Stimulated activated naive B cell treated with anti-CD40 and anti-IgM and Interleukin-4, amounts not matched to agents 10 μg/mL and 1 μg/mL and 100 μg/mL, for 72 hours (primary cell): ENCODE measurements around the gene GNE.
A peak's percentile ranks its signal among the peaks of the same experiment; 100 is the strongest.
"Not testable (repeated sequence)": the region's sequence is repeated elsewhere in the genome, so short reads cannot be mapped to it uniquely, and the experiment has no call there.

Experiments
- ATAC-seq, 2 donors: fragments of 150-1000 bp; cut with Tn5 transposase; replicated peaks; 2 replicates each; pipeline ENCODE4 v1.10.0; 2021; ENCODE audit warnings: moderate library complexity in 1 of 2
- DNase-seq: peaks from one replicate; pipeline ENCODE4 v3.0.0; 2021
- H3K27ac Mint-ChIP-seq: one replicate; pipeline ENCODE4 v1.8.0; 2022; ENCODE audit warnings: mild to moderate bottlenecking, mixed read lengths
- H3K27me3 Mint-ChIP-seq, 2 donors: one replicate each; pipeline ENCODE4 v1.8.0; 2022; ENCODE audit warnings: mixed read lengths in 2 of 2
- H3K36me3 Mint-ChIP-seq, 2 donors: one replicate each; pipeline ENCODE4 v1.8.0; 2022; ENCODE audit warnings: mixed read lengths in 2 of 2, mild to moderate bottlenecking in 1 of 2
- H3K4me1 Mint-ChIP-seq, 2 donors: one replicate each; pipeline ENCODE4 v1.8.0; 2022; ENCODE audit warnings: mixed read lengths in 2 of 2, mild to moderate bottlenecking in 1 of 2
- H3K4me3 Mint-ChIP-seq, 2 donors: one replicate each; pipeline ENCODE4 v1.8.0; 2022; ENCODE audit warnings: mild to moderate bottlenecking in 2 of 2, mixed read lengths in 2 of 2, moderate library complexity in 1 of 2
- H3K9me3 Mint-ChIP-seq, 2 donors: one replicate each; pipeline ENCODE4 v1.8.0; 2022; ENCODE audit warnings: mixed read lengths in 2 of 2, mild to moderate bottlenecking in 1 of 2

GNE gene

GRCh38 chr9:36187414-36187813 is 70.8 kb downstream of the GNE start:
- Mint-ChIP-seq H3K27ac (no peak overlapping the region), H3K4me1 (peaks cover 12 to 23% of the 10 kb centered on the region in 2 donors), H3K36me3 (peaks cover 6 to 8% of the 10 kb centered on the region in 2 donors), H3K9me3 (no peaks in the 10 kb centered on the region), H3K27me3 (no peaks in the 10 kb centered on the region), H3K4me3 (no peak overlapping the region)
- DNase-seq (no peak), ATAC-seq (no peak)

DNA sequence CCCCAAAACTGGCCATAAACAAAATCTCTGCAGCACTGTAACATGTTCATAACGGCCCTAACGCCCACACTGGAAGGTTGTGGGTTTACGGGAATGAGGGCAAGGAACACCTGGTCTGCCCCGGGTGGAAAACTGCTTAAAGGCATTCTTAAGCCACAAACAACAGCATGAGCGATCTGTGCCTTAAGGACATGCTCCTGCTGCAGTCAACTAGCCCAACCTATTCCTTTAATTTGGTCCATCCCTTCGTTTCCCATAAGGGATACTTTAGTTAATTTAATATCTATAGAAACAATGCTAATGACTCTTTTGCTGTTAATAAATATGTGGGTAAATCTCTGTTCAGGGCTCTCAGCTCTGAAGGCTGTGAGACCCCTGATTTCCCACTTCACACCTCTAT is 78.0 kb downstream of the GNE start:
- H3K4me1 Mint-ChIP-seq, H3K9me3 Mint-ChIP-seq, H3K4me3 Mint-ChIP-seq, DNase-seq, H3K36me3 Mint-ChIP-seq, H3K27me3 Mint-ChIP-seq, ATAC-seq, H3K27ac Mint-ChIP-seq: not testable (repeated sequence)

- Mint-ChIP-seq H3K27ac (no peak overlapping the region), H3K4me3 (no peak overlapping the region), H3K27me3 (peaks cover 3 to 16% of the 10 kb centered on the region in 2 donors), H3K9me3 (no peaks in the 10 kb centered on the region), H3K4me1 (no peaks in the 10 kb centered on the region), H3K36me3 (no peaks in the 10 kb centered on the region)
- ATAC-seq (no peak), DNase-seq (no peak)
Observed at GRCh38 chr9:36177571-36177970, 80.7 kb downstream of the GNE start.

GRCh38 chr9:36176496-36176895 is 81.8 kb downstream of the GNE start:
- not testable (repeated sequence) for H3K27ac Mint-ChIP-seq, H3K4me1 Mint-ChIP-seq, H3K9me3 Mint-ChIP-seq, H3K4me3 Mint-ChIP-seq, H3K36me3 Mint-ChIP-seq, ATAC-seq, DNase-seq
- H3K27me3 Mint-ChIP-seq: peaks cover 7 to 19% of the 10 kb centered on the region in 2 donors

GRCh38 chr9:36175209-36175608 is 83.0 kb downstream of the GNE start:
- H3K36me3 Mint-ChIP-seq, H3K9me3 Mint-ChIP-seq, ATAC-seq, H3K27ac Mint-ChIP-seq, DNase-seq, H3K4me3 Mint-ChIP-seq, H3K4me1 Mint-ChIP-seq: not testable (repeated sequence)
- peaks cover 9 to 19% of the 10 kb centered on the region in 2 donors for H3K27me3 Mint-ChIP-seq

- no peaks in the 10 kb centered on the region for H3K4me1 Mint-ChIP-seq
- ATAC-seq (no peak), DNase-seq (no peak)
- no peak overlapping the region for H3K27ac Mint-ChIP-seq
- no peaks in the 10 kb centered on the region for H3K36me3 Mint-ChIP-seq
- no peaks in the 10 kb centered on the region for H3K9me3 Mint-ChIP-seq
- H3K27me3 Mint-ChIP-seq: peaks cover 9 to 19% of the 10 kb centered on the region in 2 donors
- H3K4me3 Mint-ChIP-seq: no peak overlapping the region
Observed at GRCh38 chr9:36174731-36175130, 83.5 kb downstream of the GNE start.

- Mint-ChIP-seq H3K4me3 (no peak overlapping the region), H3K27ac (no peak overlapping the region), H3K9me3 (no peaks in the 10 kb centered on the region), H3K4me1 (no peaks in the 10 kb centered on the region), H3K27me3 (peaks cover 9 to 19% of the 10 kb centered on the region in 2 donors), H3K36me3 (no peaks in the 10 kb centered on the region)
- DNase-seq: no peak
- ATAC-seq: no peak
Observed at GRCh38 chr9:36174271-36174670, 84.0 kb downstream of the GNE start.

- ATAC-seq (no peak), DNase-seq (no peak)
- Mint-ChIP-seq H3K27me3 (peaks cover 9 to 19% of the 10 kb centered on the region in 2 donors), H3K4me1 (no peaks in the 10 kb centered on the region), H3K4me3 (no peak overlapping the region), H3K36me3 (no peaks in the 10 kb centered on the region), H3K27ac (no peak overlapping the region), H3K9me3 (no peaks in the 10 kb centered on the region)
Observed at GRCh38 chr9:36173861-36174260, 84.4 kb downstream of the GNE start.

- Mint-ChIP-seq H3K9me3 (no peaks in the 10 kb centered on the region), H3K4me3 (no peak overlapping the region), H3K4me1 (peaks cover 3 to 9% of the 10 kb centered on the region in 2 donors), H3K36me3 (no peaks in the 10 kb centered on the region), H3K27me3 (peaks cover 6 to 13% of the 10 kb centered on the region in 2 donors), H3K27ac (no peak overlapping the region)
- DNase-seq: no peak
- no peak for ATAC-seq
Observed at GRCh38 chr9:36170531-36170930, 87.7 kb downstream of the GNE start.

GRCh38 chr9:36169708-36170107 is 88.5 kb downstream of the GNE start:
- Mint-ChIP-seq H3K4me1 (peaks cover 3 to 9% of the 10 kb centered on the region in 2 donors), H3K4me3 (no peak overlapping the region), H3K27me3 (peaks cover 6 to 7% of the 10 kb centered on the region in 2 donors), H3K27ac (no peak overlapping the region), H3K9me3 (no peaks in the 10 kb centered on the region), H3K36me3 (no peaks in the 10 kb centered on the region)
- ATAC-seq (no peak), DNase-seq (no peak)

- no peak for DNase-seq
- ATAC-seq: no peak
- H3K36me3 Mint-ChIP-seq: no peaks in the 10 kb centered on the region
- H3K4me3 Mint-ChIP-seq: no peak within 1 kb of the TSS
- H3K4me1 Mint-ChIP-seq: peaks cover 3 to 9% of the 10 kb centered on the region in 2 donors
- peaks cover 6% of the 10 kb centered on the region in 2 donors for H3K27me3 Mint-ChIP-seq
- H3K9me3 Mint-ChIP-seq: no peaks in the 10 kb centered on the region
- no peak within 1 kb of the TSS for H3K27ac Mint-ChIP-seq
Observed at GRCh38 chr9:36169166-36169565, 89.1 kb downstream of the GNE start, which contains the start of gene CCIN. TSS of gene CCIN (plus strand) at chr9:36169388. CDS start at chr9:36169503, 115 bp downstream.

- peak overlapping the region; percentile 31 for H3K27ac Mint-ChIP-seq
- no peaks in the 10 kb centered on the region for H3K9me3 Mint-ChIP-seq
- ATAC-seq: peak; percentile 96 to 98
- peaks cover 0 to under 1% of the 10 kb centered on the region in 2 donors for H3K27me3 Mint-ChIP-seq
- peaks cover 1 to 6% of the 10 kb centered on the region in 2 donors for H3K36me3 Mint-ChIP-seq
- peaks cover 3 to 9% of the 10 kb centered on the region in 2 donors for H3K4me1 Mint-ChIP-seq
- H3K4me3 Mint-ChIP-seq: peak overlapping the region; percentile 78 to 83
- DNase-seq: peak; percentile 77
Observed at GRCh38 chr9:36166168-36166927, 91.9 kb downstream of the GNE start.

GRCh38 chr9:36165826-36166167 is 92.5 kb downstream of the GNE start:
- DNase-seq (no peak), ATAC-seq (no peak)
- H3K36me3 Mint-ChIP-seq: peaks cover 2 to 12% of the 10 kb centered on the region in 2 donors
- H3K4me1 Mint-ChIP-seq: peaks cover 5 to 9% of the 10 kb centered on the region in 2 donors
- no peaks in the 10 kb centered on the region for H3K27me3 Mint-ChIP-seq
- H3K9me3 Mint-ChIP-seq: no peaks in the 10 kb centered on the region
- peak overlapping the region; percentile 13 to 39 for H3K4me3 Mint-ChIP-seq
- no peak overlapping the region for H3K27ac Mint-ChIP-seq

DNA sequence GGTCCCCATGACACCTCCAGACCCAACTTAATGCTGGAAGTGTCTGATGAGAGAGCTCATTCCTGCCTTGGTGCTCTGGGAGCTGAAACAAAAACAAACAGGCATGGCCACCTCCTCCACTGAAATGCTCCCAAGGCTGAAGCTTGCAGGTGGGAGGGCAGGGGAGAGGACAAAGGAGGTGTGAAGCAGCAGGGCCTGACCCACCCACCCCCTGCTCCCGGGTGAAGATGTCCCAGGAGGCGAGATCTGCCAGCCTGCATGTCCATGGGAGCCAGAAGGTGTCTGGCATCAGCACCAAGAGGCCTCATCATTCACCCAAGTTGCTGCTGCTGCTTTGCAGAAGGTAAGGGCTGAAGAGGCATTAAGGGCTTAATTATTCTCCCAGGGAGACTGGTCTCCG is 93.3 kb downstream of the GNE start:
- Mint-ChIP-seq H3K9me3 (no peaks in the 10 kb centered on the region), H3K27me3 (no peaks in the 10 kb centered on the region), H3K4me1 (peaks cover 7 to 9% of the 10 kb centered on the region in 2 donors), H3K4me3 (peak overlapping the region in 1 of 2 donors; percentile 6), H3K27ac (no peak overlapping the region), H3K36me3 (peaks cover 6 to 17% of the 10 kb centered on the region in 2 donors)
- no peak for DNase-seq
- ATAC-seq: no peak
